Thyroid gland (tissue), 4 donors: ENCODE data around the gene VKORC1.

ENCODE experiments used
- CTCF ChIP-seq, 6 experiments: fragments of 200-600 bp in 3 of 6; fragments of 450-650 bp in 3 of 6; sonication (generic) in 3 of 6; IDR thresholded peaks; one replicate each; pipeline ENCODE4 v1.5.1; 2016 to 2019; ENCODE audit warnings: antibody characterized with exemption in 6 of 6, mild to moderate bottlenecking in 2 of 6, inconsistent platforms in 1 of 6, moderate library complexity in 1 of 6
- POLR2A ChIP-seq, 2 donors: fragments of 450-650 bp; IDR thresholded peaks; one replicate each; pipeline ENCODE4 v1.6.1; 2017; ENCODE audit warnings: antibody characterized with exemption in 2 of 2, mild to moderate bottlenecking in 2 of 2, moderate library complexity in 1 of 2

- TF ChIP-seq CTCF (IDR thresholded peaks at IDR 0.05) (no peak), POLR2A (IDR thresholded peaks at IDR 0.05) (no peak)
Measured at GRCh38 chr16:31112711-31113110, 18.1 kb upstream of the VKORC1 start.
